ENCODE measurements around the gene TLR3. TPM values are rescaled to one million over a fixed set of nuclear protein-coding genes. Genes with fewer than 3 reads are reported as not detected.

TLR3 gene
- total and polyA plus RNA-seq, 2 of the 8 experiments (the other 6 are each of a cell fraction or from before 2014, with no cell fraction given) = 1.00 to 2.6 TPM

GRCh38 chr4:186030399-186030775 is 38.6 kb upstream of the TLR3 start (continued):
- TF ChIP-seq CHD7 (IDR thresholded peaks at IDR 0.05; ENCODE audit: insufficient replicate concordance, low read length) = no peak
